Cardiac muscle cell (in vitro differentiated cells and primary cell): ENCODE results near the gene C10orf71. TPM values are rescaled to one million over a fixed set of nuclear protein-coding genes. Genes with fewer than 3 reads are reported as not detected.

Experiments used
- DNase-seq, 2 donors: peaks; one replicate each; pipeline versions ENCODE4 v3.0.0 to v3.0.0-alpha.2; 2010 to 2017; ENCODE audit warnings: low read depth in 1 of 2, low spot score in 1 of 2
- H3K27ac ChIP-seq: fragments of 200-600 bp; sonication (generic); 2 replicates; pipeline ENCODE4 v1.5.1; 2016
- H3K27me3 ChIP-seq: fragments of 200-600 bp; sonication (generic); 2 replicates; pipeline ENCODE4 v1.6.0; 2016; ENCODE audit warnings: control low read depth
- H3K36me3 ChIP-seq: fragments of 200-600 bp; sonication (generic); 2 replicates; pipeline ENCODE4 v1.5.1; 2016; ENCODE audit warnings: control low read depth
- H3K4me1 ChIP-seq: fragments of 200-600 bp; sonication (generic); 2 replicates; pipeline ENCODE4 v1.8.1; 2017; ENCODE audit warnings: low read depth, mild to moderate bottlenecking, mixed run types
- H3K4me3 ChIP-seq: fragments of 200-600 bp; sonication (generic); 2 replicates; pipeline ENCODE4 v1.5.1; 2016; ENCODE audit warnings: mild to moderate bottlenecking
- H3K9me3 ChIP-seq: fragments of 200-600 bp; sonication (generic); 2 replicates; pipeline ENCODE4 v1.5.1; 2017; ENCODE audit warnings: low read depth, mild to moderate bottlenecking, control low read depth
- CTCF ChIP-seq: IDR thresholded peaks from 2 replicates; pipeline ENCODE4 v1.5.1; 2012; ENCODE audit warnings: low read depth, mild to moderate bottlenecking, low read length
- polyA plus RNA-seq: library from polyadenylated mRNA; unstranded; fragments of >200 nt; fragmentation: Nextera tagmentation; extraction: Ambion mirVana; gene quantifications from 2 replicates; pipeline ENCODE4 v1.2.1, GENCODE V29; 2016
- total RNA-seq: library from RNA; depleted of rRNA; stranded (reverse); fragments of >200 nt; gene quantifications from 2 replicates; pipeline ENCODE4 v1.2.3, GENCODE V29; 2016

C10orf71 gene
- total and polyA plus RNA-seq, 2 experiments from 2014 or later = 4.0 to 10.2 TPM

GRCh38 chr10:49348593-49348992, 49.6 kb downstream of the C10orf71 start:
- DNase-seq = no peak
- no peak for TF ChIP-seq CTCF
- Histone ChIP-seq H3K27me3 (no peaks in the 10 kb centered on the region), H3K4me3 (no peak overlapping the region), H3K27ac (no peak overlapping the region), H3K9me3 (no peaks in the 10 kb centered on the region), H3K4me1 (no peaks in the 10 kb centered on the region), H3K36me3 (no peaks in the 10 kb centered on the region)

DNA sequence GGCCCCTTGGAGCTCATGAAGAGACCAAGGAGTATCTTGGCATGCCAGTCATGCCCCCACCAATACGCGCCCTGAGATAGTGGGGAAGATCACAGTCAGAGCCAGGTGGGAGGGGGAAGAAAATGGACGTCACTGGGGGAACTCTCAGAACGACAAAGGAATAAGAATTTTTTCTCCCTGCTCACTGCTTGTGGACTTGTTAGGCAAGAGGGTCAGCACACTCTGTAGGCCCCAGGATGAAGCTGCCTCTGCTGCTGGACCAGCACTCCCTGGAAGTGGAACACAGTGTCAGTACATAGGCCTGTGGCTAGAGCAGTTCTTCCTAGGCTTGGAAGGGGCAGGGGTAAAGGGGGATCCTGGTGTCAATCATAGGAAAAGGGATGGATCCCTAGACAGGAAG, 50.4 kb downstream of the C10orf71 start:
- H3K36me3 ChIP-seq = no peaks in the 10 kb centered on the region
- no peaks in the 10 kb centered on the region for H3K9me3 ChIP-seq
- no peak overlapping the region for H3K27ac ChIP-seq
- no peak for DNase-seq
- TF ChIP-seq CTCF = no peak
- no peak overlapping the region for H3K4me3 ChIP-seq
- no peaks in the 10 kb centered on the region for H3K4me1 ChIP-seq
- no peaks in the 10 kb centered on the region for H3K27me3 ChIP-seq

- no peak for TF ChIP-seq CTCF
- Histone ChIP-seq H3K4me1 (no peaks in the 10 kb centered on the region), H3K36me3 (no peaks in the 10 kb centered on the region), H3K9me3 (no peaks in the 10 kb centered on the region), H3K4me3 (no peak overlapping the region), H3K27ac (no peak overlapping the region), H3K27me3 (no peaks in the 10 kb centered on the region)
- no peak for DNase-seq
Measured at GRCh38 chr10:49350138-49350537, 51.2 kb downstream of the C10orf71 start.

DNA sequence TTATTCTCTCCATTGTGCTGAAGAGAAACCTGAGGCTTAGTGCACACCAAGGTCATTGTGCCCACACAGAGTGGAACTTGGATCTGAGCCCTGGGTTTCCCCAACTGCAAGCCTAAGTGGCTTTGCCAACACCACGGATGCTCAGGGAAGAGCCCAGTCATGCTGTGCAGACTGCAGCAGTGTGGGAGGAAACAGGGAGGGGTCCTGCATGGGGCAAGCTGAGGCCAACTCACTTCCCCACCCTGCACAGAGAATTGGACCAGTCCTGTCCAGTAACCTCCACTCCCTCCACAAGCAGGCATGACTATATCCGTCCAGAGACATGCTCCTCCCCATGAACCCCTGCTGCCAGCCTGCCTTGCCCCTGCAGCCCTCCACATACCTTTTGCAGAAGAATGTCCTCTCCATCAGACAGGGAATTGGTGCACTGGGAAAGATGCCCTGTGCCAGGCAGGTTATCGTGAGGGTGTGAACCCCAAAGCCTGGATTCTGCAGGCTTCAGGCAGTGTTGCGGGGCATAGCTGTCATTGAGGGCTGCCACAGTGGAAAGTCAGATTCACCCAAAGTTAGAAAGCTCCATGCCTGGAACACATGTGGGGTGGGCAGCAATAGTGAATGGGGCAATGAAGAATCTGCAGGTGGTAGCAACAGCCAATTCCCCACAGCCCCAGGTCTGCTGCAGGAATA, 52.0 kb downstream of the C10orf71 start:
- Histone ChIP-seq H3K4me3 (no peak overlapping the region), H3K9me3 (no peaks in the 10 kb centered on the region), H3K4me1 (no peaks in the 10 kb centered on the region), H3K36me3 (no peaks in the 10 kb centered on the region), H3K27me3 (no peaks in the 10 kb centered on the region), H3K27ac (no peak overlapping the region)
- no peak for TF ChIP-seq CTCF
- no peak for DNase-seq

- Histone ChIP-seq H3K4me3 (no peak overlapping the region), H3K4me1 (no peaks in the 10 kb centered on the region), H3K27me3 (no peaks in the 10 kb centered on the region), H3K27ac (no peak overlapping the region), H3K9me3 (no peaks in the 10 kb centered on the region), H3K36me3 (no peaks in the 10 kb centered on the region)
- DNase-seq = no peak
- TF ChIP-seq CTCF = no peak
Measured at GRCh38 chr10:49351669-49352068, 52.7 kb downstream of the C10orf71 start.
